Stimulated activated CD4-positive, alpha-beta T cell treated with anti-CD3 and anti-CD28 coated beads, Interleukin-4, amount 100 ng/mL, for 24 hours (primary cell): Measurements from ENCODE around the gene GP1BA.
A peak's percentile ranks its signal among the peaks of the same experiment; 100 is the strongest.
"Not testable (repeated sequence)": the region's sequence is repeated elsewhere in the genome, so short reads cannot be mapped to it uniquely, and the experiment has no call there.

Experiments
- DNase-seq: peaks from one replicate; pipeline ENCODE4 v3.0.0-alpha.2; 2020

Gene GP1BA

DNA sequence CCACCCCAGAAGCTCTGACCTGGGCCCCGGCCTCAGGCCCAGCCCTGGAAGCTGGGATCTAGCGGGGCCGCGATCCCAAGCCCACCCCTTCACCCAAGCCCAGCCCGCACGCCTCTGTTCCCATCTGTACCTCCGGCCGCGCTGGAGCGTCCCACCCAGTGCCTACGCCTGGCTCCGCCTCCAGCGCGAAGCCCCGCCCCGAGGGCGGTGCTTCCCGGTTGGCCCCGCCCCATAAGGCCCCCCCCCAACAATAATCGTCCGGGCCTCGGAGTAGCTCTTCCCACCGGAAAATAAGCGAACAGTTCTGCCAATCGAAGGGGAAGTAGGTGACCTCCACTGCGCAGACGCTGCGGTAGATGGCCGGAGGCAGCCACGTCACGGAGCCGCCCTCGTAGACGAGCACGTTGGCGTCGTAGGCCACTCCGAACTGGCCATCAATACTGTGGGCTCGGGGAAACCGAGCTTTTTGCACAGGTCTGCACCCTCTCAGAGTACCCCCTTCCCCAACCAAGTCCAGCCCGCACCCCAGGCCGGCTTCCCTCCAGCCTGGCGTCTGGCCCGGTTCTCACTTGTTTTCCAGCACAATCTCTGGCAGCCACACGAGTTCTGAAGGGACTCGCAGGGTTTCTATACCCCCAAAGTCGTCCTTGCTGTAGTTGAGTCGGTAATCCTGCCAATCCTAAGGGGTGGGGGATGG, 30.3 kb upstream of the GP1BA start:
- DNase-seq = no peak

- no peak for DNase-seq
These were observed 29.5 kb upstream of the GP1BA start for GRCh38 chr17:4902540-4902939.

- peak; percentile 83 for DNase-seq
These were observed 28.8 kb upstream of the GP1BA start, which contains the start of gene CHRNE for GRCh38 chr17:4903051-4903818. Gene CHRNE, minus strand, starts transcription at chr17:4903098. Its CDS starts 35 bp downstream, at chr17:4903063.

DNA sequence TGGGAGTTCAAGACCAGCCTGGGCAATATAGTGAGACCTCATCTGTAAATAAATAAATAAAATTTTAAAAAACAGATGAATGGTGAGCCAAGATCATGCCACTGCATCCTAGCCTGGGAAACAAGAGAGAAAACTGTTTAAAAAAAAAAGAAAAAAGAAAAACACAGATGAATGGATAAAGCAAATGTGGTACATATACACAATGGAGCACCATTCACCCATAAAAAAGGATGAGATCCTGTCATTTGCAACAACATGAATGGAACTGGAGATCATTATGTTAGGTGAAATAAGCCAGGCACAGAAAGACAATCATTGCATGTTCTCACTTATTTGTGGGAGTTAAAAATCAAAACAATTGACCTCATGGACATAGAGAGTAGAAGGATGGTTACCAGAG, 25.4 kb upstream of the GP1BA start:
- not testable (repeated sequence) for DNase-seq

- no peak for DNase-seq
These were observed 23.8 kb upstream of the GP1BA start for GRCh38 chr17:4908301-4908700.

GRCh38 chr17:4908711-4909496, 23.2 kb upstream of the GP1BA start:
- DNase-seq = peak; percentile 75

- no peak for DNase-seq
These were observed 18.1 kb upstream of the GP1BA start for GRCh38 chr17:4913994-4914393.

DNA sequence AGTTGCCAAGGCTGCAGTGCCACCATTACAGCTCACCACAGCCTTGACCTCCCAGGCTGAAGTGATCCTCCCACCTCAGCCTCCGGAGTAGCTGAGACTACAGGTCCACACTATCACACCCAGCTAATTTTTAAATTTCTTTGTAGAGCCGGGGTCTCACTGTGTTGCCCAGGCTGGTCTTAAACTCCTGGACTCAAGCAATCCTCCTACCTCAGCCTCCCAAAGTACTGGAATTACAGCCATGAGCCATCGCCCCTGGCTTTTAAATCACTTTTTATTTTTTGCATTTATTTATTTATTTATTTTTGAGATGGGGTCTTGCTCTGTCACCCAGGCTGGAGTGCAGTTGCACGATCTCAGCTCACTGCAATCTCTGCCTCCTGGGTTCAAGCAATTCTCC, 17.5 kb upstream of the GP1BA start:
- DNase-seq = not testable (repeated sequence)

GRCh38 chr17:4919511-4920047, 12.5 kb upstream of the GP1BA start:
- no peak for DNase-seq

DNA sequence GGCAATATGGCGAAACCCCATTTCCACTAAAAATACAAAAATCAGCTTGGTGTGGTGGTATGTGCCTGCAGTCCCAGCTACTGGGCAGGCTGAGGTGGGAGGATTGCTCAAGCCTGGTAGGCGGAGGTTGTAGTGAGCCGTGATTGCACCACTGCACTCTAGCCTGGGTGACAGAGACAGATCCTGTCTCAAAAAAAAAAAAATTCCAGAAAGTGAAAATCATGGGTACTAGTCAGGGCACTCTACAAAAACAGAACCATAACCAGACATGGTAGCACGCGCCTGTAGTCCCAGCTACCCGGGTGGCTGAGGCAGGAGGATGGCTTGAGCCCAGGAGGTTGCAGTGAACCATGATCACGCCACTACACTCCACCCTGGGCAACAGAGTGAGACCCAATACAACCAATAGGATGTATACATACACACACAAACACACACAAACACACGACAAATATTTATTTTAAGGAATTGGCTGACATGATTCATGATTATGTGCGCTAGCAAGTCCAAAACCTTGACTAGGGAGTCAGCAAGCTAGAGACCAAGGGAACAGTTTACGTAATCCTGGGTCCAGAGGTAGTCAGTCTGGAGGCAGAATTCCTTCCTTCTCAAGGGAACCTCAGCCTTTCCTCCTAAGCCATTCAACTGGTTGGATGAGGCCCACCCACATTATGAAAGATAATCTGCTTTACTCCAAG, 11.6 kb upstream of the GP1BA start:
- DNase-seq = no peak

DNA sequence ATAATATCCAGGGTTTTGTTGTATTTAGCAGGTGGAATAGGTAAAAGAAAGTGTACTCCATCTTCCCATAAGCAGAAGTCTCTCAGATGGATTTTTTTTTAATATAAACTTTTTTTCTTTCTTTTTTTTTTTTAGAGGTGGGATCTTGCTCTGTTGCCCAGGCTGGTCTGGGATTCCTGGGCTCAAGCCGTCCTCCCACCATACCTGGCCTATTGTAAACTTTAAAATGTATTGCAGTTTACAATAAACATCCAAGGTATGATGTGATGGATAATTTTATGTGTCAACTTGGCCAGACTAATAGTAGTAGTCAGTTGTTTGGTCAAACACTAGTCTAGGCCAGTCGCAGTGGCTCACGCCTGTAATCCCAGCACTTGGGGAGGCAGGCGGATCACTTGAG, 10.8 kb upstream of the GP1BA start:
- no peak for DNase-seq

DNA sequence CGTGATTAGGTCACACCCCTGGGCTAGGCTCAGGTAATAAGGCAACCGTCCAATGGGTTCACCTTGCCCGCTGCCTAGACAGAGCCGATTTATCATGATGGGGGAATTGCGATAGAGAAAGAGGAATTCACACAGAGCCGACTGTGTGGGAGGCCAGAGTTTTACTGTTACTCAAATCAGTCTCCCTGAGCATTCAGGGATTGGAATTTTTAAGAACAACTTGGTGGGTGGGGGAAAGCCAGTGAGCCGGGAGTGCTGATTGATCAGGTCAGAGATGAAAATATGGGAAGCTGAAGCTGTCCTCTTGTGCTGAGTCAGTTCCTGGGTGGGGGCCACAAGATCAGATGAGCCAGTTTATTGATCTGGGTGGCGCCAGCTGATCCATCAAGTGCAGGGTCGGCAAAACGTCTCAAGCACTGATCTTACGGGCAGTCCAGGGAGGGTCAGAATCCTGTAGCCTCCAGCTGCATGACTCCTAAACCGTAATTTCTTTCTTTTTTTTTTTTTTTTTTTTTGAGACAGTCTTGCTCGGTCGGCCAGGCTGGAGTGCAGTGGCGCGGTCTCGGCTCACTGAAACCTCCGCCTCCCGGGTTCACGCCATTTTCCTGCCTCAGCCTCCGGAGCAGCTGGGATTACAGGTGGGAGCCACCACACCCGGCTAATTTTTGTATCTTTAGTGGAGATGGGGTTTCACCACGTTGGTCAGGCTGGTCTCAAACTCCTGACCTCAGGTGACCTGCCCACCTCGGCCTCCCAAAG, 5.3 kb upstream of the GP1BA start:
- not testable (repeated sequence) for DNase-seq

DNA sequence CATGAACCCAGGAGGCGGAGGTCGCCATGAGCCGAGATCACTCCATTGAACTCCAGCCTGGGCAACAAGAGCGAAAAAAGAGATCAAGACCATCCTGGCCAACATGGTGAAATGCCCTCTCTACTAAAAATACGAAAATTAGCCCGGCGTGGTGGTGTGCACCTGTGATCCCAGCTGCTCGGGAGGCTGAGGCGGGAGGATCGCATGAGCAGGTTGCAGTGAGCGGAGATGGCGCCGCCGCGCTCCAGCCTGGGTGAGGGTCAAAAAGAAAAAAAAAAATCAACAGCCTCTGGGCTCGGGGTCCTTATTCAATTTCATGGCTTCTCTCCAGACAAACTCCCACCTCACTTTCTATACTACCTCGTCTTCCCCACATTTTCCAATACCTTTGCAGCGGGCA, 3.2 kb upstream of the GP1BA start:
- no peak for DNase-seq

DNA sequence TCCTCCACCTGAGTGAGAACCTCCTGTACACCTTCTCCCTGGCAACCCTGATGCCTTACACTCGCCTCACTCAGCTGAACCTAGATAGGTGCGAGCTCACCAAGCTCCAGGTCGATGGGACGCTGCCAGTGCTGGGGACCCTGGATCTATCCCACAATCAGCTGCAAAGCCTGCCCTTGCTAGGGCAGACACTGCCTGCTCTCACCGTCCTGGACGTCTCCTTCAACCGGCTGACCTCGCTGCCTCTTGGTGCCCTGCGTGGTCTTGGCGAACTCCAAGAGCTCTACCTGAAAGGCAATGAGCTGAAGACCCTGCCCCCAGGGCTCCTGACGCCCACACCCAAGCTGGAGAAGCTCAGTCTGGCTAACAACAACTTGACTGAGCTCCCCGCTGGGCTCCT, 679 bp downstream of the GP1BA start:
- no peak for DNase-seq

GRCh38 chr17:4933646-4934045, 1.6 kb downstream of the GP1BA start:
- DNase-seq = no peak

GRCh38 chr17:4934173-4934979, 2.3 kb downstream of the GP1BA start:
- no peak for DNase-seq

GRCh38 chr17:4935650-4936049, 3.6 kb downstream of the GP1BA start:
- no peak for DNase-seq

DNA sequence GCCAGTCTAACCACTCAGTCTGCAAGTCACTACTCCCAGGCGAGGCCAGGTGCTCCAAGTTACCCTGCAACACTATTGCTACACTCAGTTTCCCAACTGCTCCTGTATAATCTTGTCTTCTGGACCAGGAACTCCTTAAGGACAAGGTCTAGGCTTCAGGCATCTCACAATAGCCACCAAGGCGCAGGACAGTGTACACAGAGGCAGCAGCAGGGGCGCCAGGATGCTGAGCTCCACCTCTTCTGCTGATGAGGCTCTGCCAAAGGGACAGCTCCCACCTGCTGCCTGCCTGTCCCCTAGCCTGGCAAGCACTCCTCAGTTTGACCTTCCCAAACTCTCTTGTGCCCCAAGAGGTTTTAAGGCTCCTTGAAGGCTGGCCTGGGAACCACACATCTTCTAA, 4.4 kb downstream of the GP1BA start:
- no peak for DNase-seq

DNA sequence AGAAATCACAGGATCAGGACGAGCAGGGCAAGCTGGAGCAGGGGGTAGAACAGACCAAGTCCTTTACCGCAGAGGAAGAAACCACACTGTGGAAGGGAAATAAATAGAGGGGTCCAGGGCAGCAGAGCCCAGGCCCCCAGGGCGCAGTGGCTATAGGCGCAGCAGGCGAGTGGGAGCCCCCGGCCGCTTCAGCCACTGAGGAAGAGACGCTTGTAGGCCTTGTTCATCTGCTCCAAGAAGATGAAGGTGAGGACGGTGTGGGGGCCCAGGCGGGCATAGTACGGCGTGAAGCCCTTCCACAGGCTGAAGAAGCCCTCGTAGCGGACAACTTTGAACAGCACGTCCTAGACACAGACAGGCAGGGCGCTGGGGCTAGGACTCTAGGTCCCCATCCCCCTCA, 5.5 kb downstream of the GP1BA start:
- no peak for DNase-seq

DNA sequence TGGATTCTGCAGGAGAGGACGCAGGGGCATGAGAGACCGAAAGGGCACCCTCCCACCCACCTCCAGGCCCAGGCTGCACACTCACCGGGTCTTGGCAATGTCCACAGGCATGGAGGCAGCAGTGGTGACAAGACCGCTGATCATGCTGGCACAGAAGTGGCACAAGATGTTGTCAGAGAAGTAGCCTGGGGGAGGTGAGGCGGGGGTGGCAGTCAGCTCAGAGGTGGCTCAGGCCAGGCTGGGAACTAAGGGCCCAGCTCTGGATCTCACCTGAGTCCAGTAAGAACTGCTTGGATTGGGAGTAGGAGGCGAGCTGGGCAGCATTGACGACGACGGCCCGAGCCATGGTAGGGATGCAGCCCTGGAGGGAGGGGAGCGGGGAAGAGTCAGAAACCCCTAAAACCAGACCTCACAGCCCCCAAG, 6.0 kb downstream of the GP1BA start:
- no peak for DNase-seq
